Stimulated activated CD4-positive, alpha-beta T cell treated with anti-CD3 and anti-CD28 coated beads, Interleukin-15, amount 100 ng/mL, for 1 hour (primary cell): ENCODE results near the gene LCE1D.

Source experiments
- DNase-seq, 2 donors: peaks; one replicate each; pipeline ENCODE4 v3.0.0-alpha.2; 2020; ENCODE audit warnings: low read depth in 1 of 2, low spot score in 1 of 2

LCE1D gene

DNA sequence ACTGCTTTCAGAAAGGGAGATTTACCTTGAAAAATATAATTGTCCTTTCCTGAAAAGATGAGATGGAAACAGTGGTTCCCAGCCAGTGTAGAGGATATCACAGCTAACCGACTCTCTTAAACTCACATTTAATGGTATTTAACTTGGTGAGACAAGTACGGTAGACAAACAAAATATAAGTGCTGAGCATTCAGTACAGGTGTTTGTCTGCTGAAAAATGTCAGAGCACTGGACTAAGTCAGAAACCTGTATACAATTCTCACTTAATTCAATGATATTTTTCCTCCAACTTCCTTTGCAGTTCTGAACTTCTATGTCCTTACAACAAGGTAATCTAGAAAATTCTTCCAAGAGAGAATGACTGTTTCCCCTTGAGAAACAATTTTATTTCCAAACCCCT, 15.2 kb downstream of the LCE1D start, which contains the start of gene LCE1B:
LCE1B (plus strand) TSS at position 301 of the 400 bp plus-strand sequence. CDS start 476 bp downstream, outside the sequence.
- DNase-seq = no peak

DNA sequence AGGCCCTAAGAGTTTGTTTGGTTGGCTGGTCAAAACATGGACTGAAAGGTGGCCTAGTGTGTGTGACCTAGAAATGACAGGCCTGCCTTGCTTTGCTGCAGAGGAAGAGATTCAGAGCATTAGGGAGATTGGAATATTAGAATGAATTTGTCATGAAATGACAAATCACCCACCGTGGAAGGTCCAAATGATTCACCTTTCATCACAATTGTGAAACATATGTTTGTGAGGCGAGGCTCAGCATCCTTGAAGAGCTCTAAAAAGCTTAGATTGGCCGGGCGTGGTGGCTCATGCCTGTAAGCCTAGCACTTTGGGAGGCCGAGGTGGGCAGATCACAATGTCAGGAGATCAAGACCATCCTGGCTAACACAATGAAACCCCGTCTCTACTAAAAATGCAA, 20.8 kb downstream of the LCE1D start:
- no peak for DNase-seq

DNA sequence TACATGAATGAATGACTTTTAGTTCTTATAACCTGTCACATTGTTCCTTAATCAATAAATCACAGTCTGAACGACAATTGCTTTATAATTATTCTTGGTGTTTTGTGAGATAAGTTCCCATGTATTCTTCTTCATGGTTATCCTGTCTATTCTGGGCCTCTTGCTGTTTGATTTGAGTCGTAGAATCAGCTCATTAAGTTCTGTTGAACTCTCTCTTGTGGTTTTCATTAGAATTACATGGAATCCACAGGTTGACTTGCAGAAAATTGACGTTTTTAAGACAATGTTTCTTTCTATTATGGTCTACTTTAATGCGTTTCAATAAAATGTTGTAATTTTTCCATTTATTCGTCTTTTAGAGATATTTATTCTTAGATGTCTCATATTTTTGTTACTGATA, 26.8 kb downstream of the LCE1D start:
- DNase-seq = no peak

DNA sequence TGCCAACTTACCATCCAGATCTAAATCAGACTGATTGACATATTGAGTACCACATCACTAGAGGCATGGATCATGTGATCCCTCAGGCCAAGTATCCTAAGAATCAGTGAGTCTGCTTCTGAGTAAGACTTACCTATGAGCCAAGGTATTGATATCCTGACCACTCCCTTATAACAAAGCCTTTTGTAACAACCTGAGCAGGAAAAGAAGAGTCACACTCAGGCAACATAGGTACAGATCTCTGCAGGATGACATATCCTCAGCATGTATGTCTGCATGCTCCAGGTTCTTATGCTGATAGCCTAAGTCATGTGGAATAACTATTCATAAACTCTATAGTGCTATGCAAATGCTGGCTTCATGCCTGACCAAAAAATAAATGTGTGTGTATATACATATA, 28.4 kb downstream of the LCE1D start:
- DNase-seq = no peak

DNA sequence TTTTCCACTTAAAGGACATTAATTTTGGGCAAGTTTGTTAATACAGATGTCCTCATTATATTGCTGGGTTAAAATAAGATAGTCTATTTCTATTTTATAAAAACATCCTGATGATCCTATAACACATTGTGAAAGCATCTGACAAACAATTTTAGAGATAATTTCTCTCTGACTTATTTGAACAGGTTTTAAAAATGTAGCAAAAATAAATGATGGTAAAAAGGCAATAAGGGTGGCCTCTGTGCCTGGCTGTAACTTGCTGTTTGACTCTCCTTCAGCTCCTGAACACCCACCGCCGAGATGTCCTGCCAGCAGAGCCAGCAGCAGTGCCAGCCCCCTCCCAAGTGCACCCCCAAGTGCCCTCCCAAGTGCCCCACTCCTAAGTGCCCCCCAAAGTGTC, 30.7 kb downstream of the LCE1D start, which contains the start of gene LCE1A:
LCE1A (plus strand) TSS at position 301 of the 400 bp plus-strand sequence; CDS start at position 301, 0 bp downstream.
- no peak for DNase-seq

DNA sequence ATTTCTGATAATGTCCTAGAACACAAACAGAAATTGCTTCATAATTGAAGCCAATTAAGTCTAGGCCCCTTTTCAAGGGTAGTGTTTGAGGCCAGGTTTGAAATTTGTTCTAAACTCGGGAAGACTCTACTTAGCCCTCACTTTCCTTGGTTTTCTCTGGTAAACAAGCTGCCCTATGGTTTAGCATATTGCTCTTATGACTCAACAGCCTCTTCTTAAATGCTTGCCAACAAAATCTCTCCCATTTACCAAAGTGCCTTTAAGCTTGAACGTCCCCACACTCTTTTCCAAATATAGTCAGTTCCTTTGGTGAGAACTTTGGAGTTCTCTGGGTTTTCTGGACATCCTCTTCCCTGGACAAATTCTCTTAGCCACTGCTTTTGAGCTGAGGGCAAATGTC, 40.3 kb downstream of the LCE1D start:
- DNase-seq = no peak

DNA sequence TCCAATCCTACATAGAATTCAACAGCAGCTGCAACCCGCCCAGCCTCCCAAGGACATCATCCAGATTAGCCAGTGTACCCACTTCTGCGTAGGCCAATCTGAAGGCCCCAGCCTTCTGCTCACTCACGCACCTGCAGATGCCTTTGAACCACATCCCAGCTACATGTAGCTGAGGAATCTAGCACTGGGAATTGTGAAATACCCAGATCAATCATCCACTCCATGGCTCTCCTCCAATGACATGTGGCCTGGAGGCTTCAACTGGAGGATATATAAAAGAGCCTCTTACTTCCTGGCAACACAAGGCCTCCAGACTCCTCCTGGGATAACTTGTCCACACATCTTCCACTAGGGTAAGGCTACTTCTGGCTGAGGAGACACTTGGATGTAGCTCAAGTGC, 46.0 kb downstream of the LCE1D start, which contains the start of gene LCE6A:
LCE6A (plus strand) TSS at position 301 of the 400 bp plus-strand sequence. CDS start 665 bp downstream, outside the sequence.
- DNase-seq = no peak
